Activated naive CD8-positive, alpha-beta T cell treated with anti-CD3 and anti-CD28 coated beads for 36 hours (primary cell): ENCODE results near the gene MFSD1. TPM values are rescaled to one million over a fixed set of nuclear protein-coding genes. Genes with fewer than 3 reads are reported as not detected.

Experiments
- DNase-seq: peaks from one replicate; pipeline ENCODE4 v3.0.0; 2021
- H3K27ac Mint-ChIP-seq: one replicate; pipeline ENCODE4 v1.8.0; 2022; ENCODE audit warnings: mild to moderate bottlenecking, moderate library complexity, mixed read lengths
- H3K27me3 Mint-ChIP-seq: one replicate; pipeline ENCODE4 v1.8.0; 2022; ENCODE audit warnings: mild to moderate bottlenecking, mixed read lengths
- H3K36me3 Mint-ChIP-seq: one replicate; pipeline ENCODE4 v1.8.0; 2021; ENCODE audit warnings: mild to moderate bottlenecking, mixed read lengths
- H3K4me1 Mint-ChIP-seq: one replicate; pipeline ENCODE4 v1.8.0; 2021; ENCODE audit warnings: mixed read lengths
- H3K4me3 Mint-ChIP-seq: one replicate; pipeline ENCODE4 v1.8.0; 2022; ENCODE audit warnings: mild to moderate bottlenecking, moderate library complexity, mixed read lengths
- H3K9me3 Mint-ChIP-seq: one replicate; pipeline ENCODE4 v1.8.0; 2022; ENCODE audit warnings: mixed read lengths
- total RNA-seq, 2 experiments: library from RNA; stranded (reverse); gene quantifications; one replicate each; pipeline ENCODE4 v1.2.3, GENCODE V29; 2021

MFSD1 gene
- total RNA-seq, 2 experiments from 2014 or later: 17.0 to 18.5 TPM

DNA sequence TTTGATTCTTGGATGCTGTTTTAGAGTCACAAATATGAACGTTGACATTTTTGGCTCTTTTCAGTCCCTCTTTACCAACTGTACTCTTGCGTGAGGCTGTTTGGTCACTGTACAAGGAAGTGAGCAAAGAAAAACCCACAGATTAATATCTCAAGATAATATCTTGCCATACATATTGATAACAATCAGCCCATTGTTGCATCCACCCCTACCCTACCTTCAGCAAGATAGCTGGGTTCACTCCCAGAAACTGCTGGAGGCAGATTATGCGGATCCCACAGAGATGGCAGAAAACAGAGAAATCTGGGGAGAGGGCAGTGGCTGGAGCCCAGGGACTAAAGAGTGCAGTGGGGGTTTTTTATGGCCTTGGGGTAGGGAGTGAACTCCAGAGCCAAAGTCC lies 29.9 kb upstream of the MFSD1 start:
- Mint-ChIP-seq H3K9me3 (no peaks in the 10 kb centered on the region), H3K27ac (no peak overlapping the region), H3K27me3 (no peaks in the 10 kb centered on the region), H3K4me1 (no peaks in the 10 kb centered on the region), H3K36me3 (no peaks in the 10 kb centered on the region), H3K4me3 (no peak overlapping the region)
- DNase-seq: no peak

DNA sequence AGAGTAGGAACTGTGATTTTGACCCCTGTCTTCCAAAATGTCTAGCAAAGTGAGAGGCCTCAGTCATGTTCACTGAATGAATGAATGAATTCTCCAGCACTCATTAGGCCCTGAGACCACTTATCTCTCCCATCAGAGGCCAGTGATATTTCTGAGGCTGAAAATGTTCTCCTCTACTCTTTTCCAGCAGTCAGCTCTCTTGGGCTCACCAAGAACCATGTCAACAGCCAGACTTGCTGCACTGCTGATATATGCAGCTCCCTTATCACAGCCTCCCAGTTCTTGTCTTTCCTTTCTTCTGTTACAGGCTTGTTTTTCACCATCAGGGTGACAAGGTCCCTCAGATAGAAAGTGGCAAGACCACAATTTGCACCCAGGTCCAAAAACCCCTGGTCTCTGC lies 28.7 kb upstream of the MFSD1 start:
- Mint-ChIP-seq H3K27me3 (no peaks in the 10 kb centered on the region), H3K27ac (no peak overlapping the region), H3K36me3 (no peaks in the 10 kb centered on the region), H3K9me3 (no peaks in the 10 kb centered on the region), H3K4me1 (no peaks in the 10 kb centered on the region), H3K4me3 (no peak overlapping the region)
- DNase-seq: no peak

DNA sequence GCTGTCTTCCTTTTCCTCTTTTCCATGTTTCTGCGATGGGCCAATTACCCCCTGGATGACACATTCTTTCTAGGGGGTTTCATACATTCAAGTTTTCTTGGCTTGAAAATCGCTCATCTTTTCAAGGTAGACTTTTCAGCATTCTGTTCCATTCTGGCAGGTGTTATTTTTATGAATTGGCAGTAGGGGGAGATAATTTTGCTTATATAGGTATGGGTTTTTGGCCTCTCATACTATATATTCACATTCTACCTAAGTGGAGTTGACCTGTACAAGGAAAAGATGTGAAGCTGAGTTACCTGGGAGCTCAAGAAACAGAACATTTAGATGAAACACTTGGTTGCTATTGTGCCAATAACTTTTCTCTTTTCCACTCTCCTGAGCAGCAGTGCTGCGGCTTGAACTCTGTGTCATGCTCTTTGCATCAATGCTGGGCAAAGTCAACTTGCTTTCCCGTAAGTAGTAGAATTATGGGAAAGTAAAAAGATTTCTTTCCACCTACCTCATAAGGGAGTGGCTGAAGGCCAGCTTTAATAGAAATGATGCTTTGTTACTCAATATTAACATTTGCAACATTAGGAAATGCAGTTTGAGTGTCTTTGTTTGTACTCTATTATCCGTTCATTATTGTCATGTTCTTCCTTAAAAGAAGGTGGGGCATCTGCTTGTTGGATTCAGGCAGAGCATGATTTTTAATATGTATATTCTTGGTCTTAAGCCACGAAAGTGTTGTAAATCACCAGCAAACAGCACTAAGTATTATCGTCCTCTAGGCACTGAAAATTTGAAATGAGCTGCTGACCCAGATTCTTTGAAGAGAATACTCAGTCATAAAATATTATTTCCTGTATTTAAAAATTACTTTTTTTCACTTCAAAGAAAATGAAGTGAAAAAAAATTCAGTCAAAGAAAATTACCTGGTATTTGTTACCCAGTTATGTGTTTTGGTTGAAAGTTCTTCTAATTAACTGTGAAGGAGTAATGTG lies 27.7 kb upstream of the MFSD1 start:
- DNase-seq: no peak
- Mint-ChIP-seq H3K9me3 (no peaks in the 10 kb centered on the region), H3K36me3 (no peaks in the 10 kb centered on the region), H3K4me3 (no peak overlapping the region), H3K27me3 (no peaks in the 10 kb centered on the region), H3K4me1 (no peaks in the 10 kb centered on the region), H3K27ac (no peak overlapping the region)

DNA sequence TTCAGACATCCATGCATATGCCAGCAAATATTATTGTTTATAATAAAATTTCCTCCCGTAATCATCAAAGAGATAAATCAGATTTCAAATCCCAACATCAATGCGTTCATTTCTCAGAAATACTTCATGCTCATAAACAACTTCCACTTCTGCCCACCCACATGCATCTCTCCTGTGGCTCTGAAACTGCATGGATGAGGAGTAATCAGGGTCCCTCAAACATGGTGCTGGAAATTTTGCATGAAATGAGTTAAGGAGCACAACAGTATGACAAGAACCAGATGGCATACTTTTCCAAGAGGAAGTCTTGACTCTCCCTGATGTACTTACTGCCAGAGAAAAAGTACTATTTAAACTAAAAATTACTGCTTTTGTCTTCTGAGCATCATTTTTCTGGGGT lies 26.9 kb upstream of the MFSD1 start:
- DNase-seq: no peak
- H3K27ac Mint-ChIP-seq: no peak overlapping the region
- no peaks in the 10 kb centered on the region for H3K36me3 Mint-ChIP-seq
- H3K4me3 Mint-ChIP-seq: no peak overlapping the region
- no peaks in the 10 kb centered on the region for H3K4me1 Mint-ChIP-seq
- no peaks in the 10 kb centered on the region for H3K9me3 Mint-ChIP-seq
- H3K27me3 Mint-ChIP-seq: no peaks in the 10 kb centered on the region

DNA sequence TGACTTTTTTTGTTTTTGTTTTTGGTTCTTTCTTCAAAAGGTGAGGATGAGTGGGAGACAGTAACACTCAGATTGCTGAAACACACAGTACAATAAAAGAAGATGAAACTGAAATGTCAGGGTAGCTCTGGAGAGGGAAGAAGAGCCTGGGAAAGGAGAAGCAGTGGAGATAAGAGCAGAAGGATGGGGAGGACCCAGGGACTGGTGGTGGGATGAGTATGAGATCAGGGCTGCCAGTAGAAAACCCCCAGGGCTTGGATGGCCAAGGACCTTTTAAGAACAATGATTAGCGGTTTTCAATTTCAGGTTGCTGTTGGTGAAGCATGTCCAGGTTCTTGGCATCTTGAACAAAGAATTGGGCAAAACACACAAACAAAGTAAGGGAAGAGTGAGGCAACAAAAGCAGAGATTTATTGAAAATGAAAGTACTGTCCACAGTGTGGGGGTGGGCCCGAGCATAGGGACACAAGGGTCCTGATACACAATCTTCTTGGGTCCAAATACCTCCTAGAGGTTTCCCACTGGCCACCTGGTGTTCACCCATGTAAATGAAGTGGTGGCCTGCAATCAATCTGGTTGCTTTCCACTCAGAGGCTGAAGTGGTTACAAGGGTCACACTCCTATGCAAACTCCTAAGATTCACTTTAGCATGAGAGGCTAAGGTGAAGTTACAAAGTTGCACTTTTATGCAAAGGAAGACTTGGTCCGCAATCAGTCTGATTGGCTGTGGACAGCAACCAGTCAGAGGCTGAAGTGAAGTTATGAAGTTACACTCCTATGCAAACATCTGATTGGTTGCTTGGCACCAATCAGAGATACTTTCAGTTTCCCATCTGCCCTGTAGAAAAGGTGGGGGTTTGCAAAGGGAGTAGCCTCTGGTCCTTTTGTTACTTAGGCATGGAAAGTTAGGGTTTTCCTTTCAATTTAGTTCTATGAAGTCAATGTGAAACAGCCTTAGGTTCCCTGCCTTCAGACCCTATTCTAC lies 26.1 kb upstream of the MFSD1 start:
- DNase-seq: no peak
- H3K27ac Mint-ChIP-seq: no peak overlapping the region

DNA sequence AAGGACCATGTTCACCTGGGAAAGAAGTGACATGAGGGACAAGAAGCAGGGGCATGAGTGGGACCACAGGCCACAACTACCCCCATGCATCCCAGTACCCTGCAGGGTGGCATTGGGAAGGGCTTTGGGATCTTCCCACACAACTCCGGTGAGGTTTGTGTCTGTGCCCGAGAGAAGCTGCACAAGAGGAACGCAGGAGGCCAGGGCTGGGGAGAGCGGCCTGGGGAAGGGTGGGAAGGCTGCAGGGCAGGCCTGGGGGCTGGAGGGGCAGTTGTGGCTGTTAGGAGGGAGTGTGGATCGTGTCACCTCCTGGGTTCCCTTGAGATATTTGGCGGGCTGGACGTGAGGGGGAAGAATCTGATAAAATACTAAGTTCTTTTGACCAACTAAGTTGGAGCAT lies 25.3 kb upstream of the MFSD1 start:
- no peak overlapping the region for H3K27ac Mint-ChIP-seq
- peaks cover 3% of the 10 kb centered on the region for H3K4me1 Mint-ChIP-seq
- H3K4me3 Mint-ChIP-seq: peak overlapping the region; percentile 6
- no peaks in the 10 kb centered on the region for H3K36me3 Mint-ChIP-seq
- H3K27me3 Mint-ChIP-seq: no peaks in the 10 kb centered on the region
- H3K9me3 Mint-ChIP-seq: no peaks in the 10 kb centered on the region
- no peak for DNase-seq

More for the DNA sequence above, 26.1 kb upstream of the MFSD1 start:
- Mint-ChIP-seq H3K9me3 (no peaks in the 10 kb centered on the region), H3K36me3 (no peaks in the 10 kb centered on the region), H3K4me3 (no peak overlapping the region), H3K4me1 (no peaks in the 10 kb centered on the region), H3K27me3 (no peaks in the 10 kb centered on the region)

DNA sequence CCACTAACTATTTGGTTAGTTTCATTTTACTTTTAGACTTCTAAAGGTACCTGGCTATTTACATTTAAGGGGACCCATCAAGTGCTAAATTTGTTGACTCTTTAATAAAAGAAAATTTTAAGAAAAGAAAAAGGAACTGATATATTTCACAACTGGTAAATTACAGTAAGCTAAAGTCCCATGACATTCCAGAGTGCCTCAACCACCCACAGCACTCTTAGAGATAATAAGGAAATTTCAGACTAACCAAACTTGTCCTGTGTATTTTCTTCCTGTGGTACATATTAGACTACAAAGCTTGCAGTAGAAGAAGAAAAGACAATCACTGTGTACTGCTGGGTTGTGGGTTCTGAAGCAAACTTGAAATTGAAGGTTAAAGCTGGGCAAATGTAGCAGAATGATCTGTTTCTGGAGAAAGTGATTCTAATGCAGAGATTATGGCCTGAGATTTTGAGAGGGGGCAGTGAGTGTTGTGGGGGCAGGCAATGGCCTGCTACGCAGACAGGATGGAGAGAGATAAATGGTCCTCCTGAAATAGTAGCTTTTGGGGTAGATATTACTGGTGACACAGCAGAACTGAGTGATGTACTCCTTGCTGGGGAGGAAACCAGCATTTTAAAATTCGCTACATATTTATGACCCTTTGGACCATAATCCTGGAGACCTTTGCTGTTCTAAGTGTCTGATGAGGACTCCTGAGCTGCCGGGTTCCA lies 24.5 kb upstream of the MFSD1 start:
- Mint-ChIP-seq H3K36me3 (no peaks in the 10 kb centered on the region), H3K4me3 (no peak overlapping the region), H3K9me3 (no peaks in the 10 kb centered on the region), H3K27me3 (no peaks in the 10 kb centered on the region), H3K27ac (no peak overlapping the region), H3K4me1 (peaks cover 3% of the 10 kb centered on the region)
- DNase-seq: no peak

DNA sequence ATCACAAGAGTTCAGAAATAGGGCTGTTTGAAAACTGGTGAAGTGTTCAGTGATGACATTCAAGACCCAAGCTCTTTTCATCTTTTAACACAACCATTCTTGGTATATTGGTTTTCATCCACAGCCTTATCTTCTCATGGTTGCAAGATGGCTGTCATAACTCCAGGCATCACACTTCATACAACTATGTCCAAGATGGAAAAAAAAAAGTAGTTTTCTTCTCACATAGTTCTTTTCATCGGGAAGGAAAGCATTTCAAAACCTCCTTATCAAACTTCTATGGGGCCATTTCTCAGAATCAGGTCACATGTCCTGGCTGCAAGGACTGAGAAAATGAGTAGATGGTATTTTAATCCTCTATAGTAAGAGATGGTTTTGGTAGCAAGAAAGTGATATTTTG lies 21.1 kb upstream of the MFSD1 start:
- Mint-ChIP-seq H3K27ac (no peak overlapping the region), H3K36me3 (no peaks in the 10 kb centered on the region), H3K4me3 (no peak overlapping the region), H3K27me3 (no peaks in the 10 kb centered on the region), H3K9me3 (no peaks in the 10 kb centered on the region), H3K4me1 (peaks cover 3% of the 10 kb centered on the region)
- DNase-seq: no peak

DNA sequence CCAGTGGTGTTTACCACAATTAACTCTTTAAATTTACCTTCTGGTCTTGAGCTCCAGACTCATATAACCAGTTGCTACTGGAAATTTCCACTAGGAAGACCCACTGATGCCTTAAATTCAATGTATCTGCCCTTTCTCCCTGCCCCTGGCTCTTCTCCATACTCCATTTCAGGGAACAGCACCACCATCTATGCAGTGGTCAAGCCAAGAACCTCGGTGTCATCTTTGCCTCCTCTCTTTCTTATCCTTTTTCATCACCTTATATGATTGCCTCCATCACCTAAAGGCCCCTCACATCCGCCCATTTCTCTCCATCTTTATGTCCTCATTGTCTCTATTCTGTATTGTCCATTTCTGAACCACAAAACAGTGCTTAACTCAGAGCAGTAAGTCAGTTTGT lies 20.7 kb upstream of the MFSD1 start:
- no peaks in the 10 kb centered on the region for H3K9me3 Mint-ChIP-seq
- DNase-seq: no peak
- H3K4me1 Mint-ChIP-seq: peaks cover 3% of the 10 kb centered on the region
- H3K4me3 Mint-ChIP-seq: no peak overlapping the region
- H3K27me3 Mint-ChIP-seq: no peaks in the 10 kb centered on the region
- H3K27ac Mint-ChIP-seq: no peak overlapping the region
- H3K36me3 Mint-ChIP-seq: no peaks in the 10 kb centered on the region

DNA sequence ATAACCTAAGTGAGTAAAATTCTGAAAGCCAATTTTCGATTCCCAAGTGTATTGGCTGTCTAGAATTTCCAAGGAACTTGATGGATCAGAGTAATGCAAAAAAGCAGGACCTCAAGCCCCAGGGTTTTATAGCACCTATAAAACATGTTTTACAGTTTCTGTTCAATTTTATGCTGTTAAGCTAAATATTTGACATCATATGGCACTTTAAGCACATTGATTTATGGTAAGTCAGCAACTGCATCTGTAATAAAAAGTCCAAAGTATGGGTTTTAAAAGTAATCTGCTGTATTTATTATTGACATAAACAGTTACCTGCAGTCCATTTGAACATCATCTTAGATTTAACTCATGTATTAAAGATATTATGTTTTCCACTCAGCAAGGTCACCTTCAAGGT lies 20.0 kb upstream of the MFSD1 start:
- no peaks in the 10 kb centered on the region for H3K36me3 Mint-ChIP-seq
- no peak for DNase-seq
- no peaks in the 10 kb centered on the region for H3K9me3 Mint-ChIP-seq
- H3K4me1 Mint-ChIP-seq: peaks cover 3% of the 10 kb centered on the region
- H3K27ac Mint-ChIP-seq: no peak overlapping the region
- H3K27me3 Mint-ChIP-seq: no peaks in the 10 kb centered on the region
- no peak overlapping the region for H3K4me3 Mint-ChIP-seq

DNA sequence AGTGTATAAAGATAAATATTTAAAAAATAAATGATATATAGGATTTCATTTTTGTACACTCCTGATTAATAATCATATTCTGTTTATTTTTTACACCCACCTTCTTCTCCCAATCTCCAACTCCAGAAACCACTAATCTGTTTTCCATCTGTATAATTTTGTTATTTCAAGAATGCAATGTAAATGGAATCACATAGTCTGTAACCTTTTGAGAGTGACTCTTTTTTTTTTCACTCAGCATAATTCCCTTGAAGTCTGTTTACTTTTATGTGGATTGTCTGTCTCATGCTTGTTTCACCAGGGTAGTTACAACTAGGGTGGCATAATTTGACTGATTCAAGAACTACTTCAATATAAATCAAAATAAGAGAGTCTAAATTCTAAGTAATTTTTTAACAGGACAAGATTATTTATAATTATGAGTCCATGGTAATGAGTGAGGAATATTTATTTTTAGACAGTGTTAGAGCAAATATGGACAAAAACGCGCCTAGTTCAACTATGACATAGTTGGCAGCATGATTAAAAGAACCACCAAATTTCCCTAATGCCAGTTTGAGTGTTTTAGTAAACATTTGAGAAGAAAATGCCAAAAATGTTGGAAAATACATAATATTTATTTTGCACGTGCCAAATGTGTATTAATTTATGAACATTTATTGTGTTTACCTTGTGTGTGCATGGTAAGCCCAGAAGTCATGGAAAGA lies 19.4 kb upstream of the MFSD1 start:
- Mint-ChIP-seq H3K27ac (no peak overlapping the region), H3K4me3 (no peak overlapping the region), H3K9me3 (no peaks in the 10 kb centered on the region), H3K4me1 (peaks cover 3% of the 10 kb centered on the region), H3K27me3 (no peaks in the 10 kb centered on the region), H3K36me3 (no peaks in the 10 kb centered on the region)
- no peak for DNase-seq

DNA sequence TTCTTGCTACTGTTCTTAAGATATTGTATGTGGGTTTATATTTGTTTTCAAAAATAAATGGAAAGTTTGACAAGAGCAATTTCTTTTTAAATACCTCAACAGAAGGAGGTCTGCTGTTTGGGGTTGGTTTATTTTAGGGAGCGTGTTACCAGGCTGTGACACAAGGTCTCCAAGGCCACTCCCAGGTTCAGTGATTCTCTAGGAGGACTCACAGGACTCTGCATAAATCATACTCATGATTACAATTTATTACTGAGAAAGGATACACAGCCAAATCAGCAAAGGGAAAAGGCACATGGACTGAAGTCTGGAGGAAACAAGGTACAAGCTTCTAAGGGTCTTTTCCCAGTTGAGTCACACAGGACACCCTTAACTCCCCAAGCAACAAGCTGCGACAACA lies 18.8 kb upstream of the MFSD1 start:
- Mint-ChIP-seq H3K4me3 (no peak overlapping the region), H3K27ac (no peak overlapping the region), H3K9me3 (no peaks in the 10 kb centered on the region), H3K4me1 (peaks cover 3% of the 10 kb centered on the region), H3K36me3 (no peaks in the 10 kb centered on the region), H3K27me3 (no peaks in the 10 kb centered on the region)
- no peak for DNase-seq

DNA sequence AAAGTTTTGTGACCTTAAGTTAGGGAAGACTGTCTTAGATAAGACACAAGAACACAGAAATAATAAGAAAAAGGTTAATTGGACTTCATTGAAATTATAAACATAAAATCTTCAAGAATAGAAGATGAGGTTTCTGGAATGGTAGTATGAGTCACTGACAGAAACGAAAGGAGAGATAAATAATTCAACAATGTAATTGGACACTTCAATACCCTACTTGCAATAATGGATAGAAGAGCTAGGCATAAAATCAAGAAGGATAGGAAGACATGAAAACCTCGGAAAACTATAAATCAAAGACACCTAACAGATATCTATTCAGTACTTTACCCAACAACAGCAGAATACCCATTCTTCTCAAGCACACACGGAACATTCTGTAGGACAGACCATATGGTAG lies 15.9 kb upstream of the MFSD1 start:
- H3K27me3 Mint-ChIP-seq: no peaks in the 10 kb centered on the region
- no peak for DNase-seq

DNA sequence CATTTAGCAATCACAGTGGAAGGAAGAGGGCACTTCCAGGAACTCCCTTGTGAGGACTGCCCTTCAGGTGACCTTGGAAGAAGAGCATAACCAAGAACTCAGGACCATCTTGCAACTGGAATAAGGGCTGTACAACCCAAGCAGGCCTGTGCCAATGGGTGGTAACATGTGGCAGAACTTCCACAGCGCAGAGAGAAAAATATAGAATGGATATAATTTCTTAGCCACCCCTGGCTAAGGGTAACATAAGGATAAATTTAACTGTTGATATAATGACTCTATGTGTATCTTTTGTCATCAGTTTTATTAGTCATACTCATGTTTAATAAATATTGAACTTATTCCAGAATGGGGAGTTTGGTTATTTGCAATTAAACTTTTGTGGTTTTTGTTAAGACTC lies 13.4 kb upstream of the MFSD1 start:
- H3K4me1 Mint-ChIP-seq: peaks cover 3% of the 10 kb centered on the region
- DNase-seq: no peak
- no peak overlapping the region for H3K4me3 Mint-ChIP-seq
- H3K9me3 Mint-ChIP-seq: no peaks in the 10 kb centered on the region
- H3K27ac Mint-ChIP-seq: no peak overlapping the region
- no peaks in the 10 kb centered on the region for H3K36me3 Mint-ChIP-seq
- H3K27me3 Mint-ChIP-seq: no peaks in the 10 kb centered on the region

More for the DNA sequence above, 15.9 kb upstream of the MFSD1 start:
- Mint-ChIP-seq H3K27ac (no peak overlapping the region), H3K9me3 (no peaks in the 10 kb centered on the region), H3K4me1 (peaks cover 3% of the 10 kb centered on the region), H3K36me3 (no peaks in the 10 kb centered on the region), H3K4me3 (no peak overlapping the region)
